ENCODE results near the gene MUL1.
A peak's percentile ranks its signal among the peaks of the same experiment; 100 is the strongest.

The MUL1 gene

GRCh38 chr1:20507564-20508410 is at the start of gene MUL1 (continued):
- TF ChIP-seq INSM2 (tag by site-specific recombination; IDR thresholded peaks at IDR 0.05): 0 out of 2 replicates have a peak, but pooled peaks have one; percentile 13
- no peak for TF ChIP-seq ZNF561 (tag by site-specific recombination; IDR thresholded peaks at IDR 0.05; ENCODE audit: borderline replicate concordance)
- TF ChIP-seq ZBTB6 (tag by site-specific recombination; IDR thresholded peaks at IDR 0.05): peak; percentile 89; the same call in 1 of the 2 replicates
- peak; percentile 47; the same call in 1 of the 2 replicates for TF ChIP-seq ZNF76 (tag by site-specific recombination; IDR thresholded peaks at IDR 0.05; ENCODE audit: borderline replicate concordance, low read depth)
- 0 out of 2 replicates have a peak, but pooled peaks have one; percentile 57 for TF ChIP-seq ZFP37 (tag by site-specific recombination; IDR thresholded peaks at IDR 0.05)
- peak; percentile 88 for TF ChIP-seq GLIS1 (tag by site-specific recombination; IDR thresholded peaks at IDR 0.05)
- peak; percentile 43; the same call in 1 of the 2 replicates for TF ChIP-seq ZBTB17 (tag by site-specific recombination; IDR thresholded peaks at IDR 0.05)
- TF ChIP-seq PATZ1 (tag by site-specific recombination; IDR thresholded peaks at IDR 0.05): peak; percentile 98
- TF ChIP-seq ELK4 (IDR thresholded peaks at IDR 0.05; ENCODE audit: borderline replicate concordance, low read depth, low read length): peak; percentile 87; the same call in 1 of the 2 replicates
- TF ChIP-seq ZNF518A (tag by site-specific recombination; conservative IDR thresholded peaks at IDR 0.05; ENCODE audit: low read depth): peak; percentile 100
- peak; percentile 82 for TF ChIP-seq ZBTB48 (tag by site-specific recombination; IDR thresholded peaks at IDR 0.05)
- peak; percentile 85 for TF ChIP-seq GLIS2 (tag by site-specific recombination; IDR thresholded peaks at IDR 0.05)
- peak; percentile 89; the same call in 1 of the 2 replicates for TF ChIP-seq ZNF501 (tag by site-specific recombination; IDR thresholded peaks at IDR 0.05)
- TF ChIP-seq ZNF692 (tag by site-specific recombination; IDR thresholded peaks at IDR 0.05): peak; percentile 59
- peak; percentile 73; the same call in 1 of the 2 replicates for TF ChIP-seq ZEB2 (tag by site-specific recombination; IDR thresholded peaks at IDR 0.05)
- no peak for TF ChIP-seq ZFP3 (tag by site-specific recombination; IDR thresholded peaks at IDR 0.05; ENCODE audit: low read depth)
- TF ChIP-seq ZSCAN23 (tag by site-specific recombination; IDR thresholded peaks at IDR 0.05): 0 out of 2 replicates have a peak, but pooled peaks have one; percentile 10
- peak; percentile 98 for TF ChIP-seq BCL11B (tag by site-specific recombination; IDR thresholded peaks at IDR 0.05; ENCODE audit: low read depth)

All from HEK293 (cell line).